Testis (tissue), 2 donors: Measurements from ENCODE around the gene CD177.
"Not testable (repeated sequence)": the region's sequence is repeated elsewhere in the genome, so short reads cannot be mapped to it uniquely, and the experiment has no call there.

ENCODE experiments used
- POLR2A ChIP-seq: fragments of 450-650 bp; IDR thresholded peaks from one replicate; pipeline ENCODE4 v1.6.1; 2017; ENCODE audit warnings: antibody characterized with exemption, mild to moderate bottlenecking, moderate library complexity
- TF ChIP-seq, protein P1 (sequence below), 3 experiments: fragments of 450-650 bp in 2 of 3; fragments of 200-600 bp in 1 of 3; sonication (generic) in 1 of 3; IDR thresholded peaks; one replicate each; pipeline ENCODE4 v1.5.1; 2016 to 2019; ENCODE audit warnings: antibody characterized with exemption in 3 of 3, mild to moderate bottlenecking in 2 of 3, moderate library complexity in 1 of 3

DNA sequence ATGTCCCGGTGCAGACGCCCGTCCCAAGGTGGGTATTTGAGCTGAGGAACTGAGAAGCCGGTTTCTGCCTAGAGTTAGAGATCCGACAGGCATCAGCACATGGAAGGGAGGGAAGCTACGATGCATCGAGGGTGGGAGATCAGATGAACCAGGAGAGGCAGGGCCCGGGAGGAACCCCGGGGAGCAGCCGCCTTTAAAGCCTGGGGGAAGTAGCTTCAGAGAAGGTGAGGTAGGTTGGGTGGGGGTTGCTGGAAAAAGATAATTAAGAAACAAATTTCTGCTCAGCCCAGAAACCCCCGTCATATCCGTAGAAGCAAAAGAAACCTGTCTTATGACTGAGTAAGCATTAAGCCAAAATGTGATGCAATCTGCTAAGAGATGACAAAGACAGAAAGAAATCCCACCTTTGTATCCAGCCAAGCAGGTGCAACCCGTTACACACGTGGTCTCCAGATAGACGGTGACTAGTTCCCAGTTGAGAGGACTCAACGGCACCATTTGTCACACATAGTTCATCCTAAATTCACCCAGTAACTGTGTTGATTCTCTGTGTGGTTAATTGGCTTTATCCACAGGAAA is 9.1 kb upstream of the CD177 start:
- TF ChIP-seq, protein P1, sequence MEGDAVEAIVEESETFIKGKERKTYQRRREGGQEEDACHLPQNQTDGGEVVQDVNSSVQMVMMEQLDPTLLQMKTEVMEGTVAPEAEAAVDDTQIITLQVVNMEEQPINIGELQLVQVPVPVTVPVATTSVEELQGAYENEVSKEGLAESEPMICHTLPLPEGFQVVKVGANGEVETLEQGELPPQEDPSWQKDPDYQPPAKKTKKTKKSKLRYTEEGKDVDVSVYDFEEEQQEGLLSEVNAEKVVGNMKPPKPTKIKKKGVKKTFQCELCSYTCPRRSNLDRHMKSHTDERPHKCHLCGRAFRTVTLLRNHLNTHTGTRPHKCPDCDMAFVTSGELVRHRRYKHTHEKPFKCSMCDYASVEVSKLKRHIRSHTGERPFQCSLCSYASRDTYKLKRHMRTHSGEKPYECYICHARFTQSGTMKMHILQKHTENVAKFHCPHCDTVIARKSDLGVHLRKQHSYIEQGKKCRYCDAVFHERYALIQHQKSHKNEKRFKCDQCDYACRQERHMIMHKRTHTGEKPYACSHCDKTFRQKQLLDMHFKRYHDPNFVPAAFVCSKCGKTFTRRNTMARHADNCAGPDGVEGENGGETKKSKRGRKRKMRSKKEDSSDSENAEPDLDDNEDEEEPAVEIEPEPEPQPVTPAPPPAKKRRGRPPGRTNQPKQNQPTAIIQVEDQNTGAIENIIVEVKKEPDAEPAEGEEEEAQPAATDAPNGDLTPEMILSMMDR (IDR thresholded peaks at IDR 0.05), result not testable (repeated sequence)
- not testable (repeated sequence) for TF ChIP-seq POLR2A
